Measurements from ENCODE around the gene PERCC1. TPM values are rescaled to one million over a fixed set of nuclear protein-coding genes. Genes with fewer than 3 reads are reported as not detected.

Gene PERCC1
- total RNA-seq, 4 donors from 2014 or later = not detected

DNA sequence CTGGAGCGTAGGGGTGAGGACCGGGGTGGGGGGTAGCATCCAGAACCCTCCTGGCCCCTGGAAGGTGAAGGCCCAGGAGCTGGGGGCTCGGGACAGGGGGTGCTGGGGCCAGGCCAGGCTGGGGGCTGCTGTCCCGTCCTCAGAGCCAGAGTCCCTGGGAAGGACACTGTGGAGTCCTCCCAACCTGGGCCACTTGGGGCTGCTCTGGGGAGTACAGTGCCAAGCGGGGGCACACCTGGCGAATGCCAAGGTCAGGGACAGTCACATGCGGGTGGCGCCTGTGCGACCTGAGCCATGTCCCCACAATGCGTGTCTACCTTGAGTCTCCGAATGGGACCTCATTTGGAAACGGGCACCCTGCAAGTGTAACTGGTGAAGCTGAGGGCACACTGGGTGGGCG, 1.2 kb upstream of the PERCC1 start:
- 85% methylated on average over 6 to 10 of the region's 13 CpGs for WGBS, 2 donors

DNA sequence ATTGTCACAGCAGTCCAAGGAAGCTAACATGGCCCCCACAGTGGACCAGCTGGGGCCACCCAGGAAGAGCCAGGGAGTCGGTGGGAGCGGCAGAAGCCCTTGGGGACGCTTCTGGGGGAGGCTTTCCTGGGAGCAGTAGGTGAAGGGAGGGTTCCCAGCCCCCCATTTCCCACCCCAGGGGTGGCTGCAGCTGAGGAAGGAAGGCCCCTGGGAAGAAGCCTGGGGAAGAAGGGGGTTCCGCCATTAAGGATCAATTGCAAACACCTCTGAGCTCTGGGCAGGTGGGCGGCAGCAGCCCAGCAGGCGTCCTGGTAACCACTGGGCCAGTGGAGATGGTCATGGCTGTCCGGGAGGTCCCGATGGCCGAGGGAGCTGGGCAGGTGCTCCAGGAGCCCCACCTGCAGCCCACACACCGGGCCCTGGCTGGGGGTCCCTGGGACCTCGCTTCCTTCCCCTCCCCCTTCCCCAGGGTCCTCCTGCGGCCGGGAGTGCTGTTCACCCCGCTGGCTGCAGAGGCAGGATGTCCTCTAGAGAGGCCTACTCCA, 592 bp upstream of the PERCC1 start:
- intact Hi-C loops (cut with DNase I; ENCODE audit: low total_unique reads) = no loop called here
- WGBS, 2 donors = 66 to 84% methylated on average over 11 to 14 of the region's 14 CpGs

More for the DNA sequence above, 1.2 kb upstream of the PERCC1 start:
- TF ChIP-seq CTCF (IDR thresholded peaks at IDR 0.05) = no peak
- TF ChIP-seq POLR2A (IDR thresholded peaks at IDR 0.05) = no peak
- DNase-seq (ENCODE audit: low spot score in 2 of 2) = no peak
- H3K4me3 ChIP-seq (ENCODE audit: low read depth, poor library complexity, severe bottlenecking) = no peak overlapping the region
- intact Hi-C loops (cut with DNase I; ENCODE audit: low total_unique reads) = no loop called here

GRCh38 chr16:1431497-1432270, 806 bp downstream of the PERCC1 start:
- intact Hi-C loops (cut with DNase I; ENCODE audit: low total_unique reads) = no loop called here
- TF ChIP-seq POLR2A (IDR thresholded peaks at IDR 0.05) (no peak), CTCF (IDR thresholded peaks at IDR 0.05) (no peak)
- no peak for DNase-seq (ENCODE audit: low spot score in 2 of 2)
- H3K4me3 ChIP-seq (ENCODE audit: low read depth, poor library complexity, severe bottlenecking) = no peak overlapping the region
- 69 to 73% methylated on average over 19 of the region's 20 CpGs for WGBS, 2 donors

More for the DNA sequence above, 592 bp upstream of the PERCC1 start:
- TF ChIP-seq CTCF (IDR thresholded peaks at IDR 0.05) = no peak
- DNase-seq (ENCODE audit: low spot score in 2 of 2) = no peak
- no peak overlapping the region for H3K4me3 ChIP-seq (ENCODE audit: low read depth, poor library complexity, severe bottlenecking)

- intact Hi-C loops (cut with DNase I; ENCODE audit: low total_unique reads) = no loop called here
- no peak overlapping the region for H3K4me3 ChIP-seq (ENCODE audit: low read depth, poor library complexity, severe bottlenecking)
- 80 to 83% methylated on average over 37 to 45 of the region's 63 CpGs for WGBS, 2 donors
- DNase-seq (ENCODE audit: low spot score in 2 of 2) = no peak
- TF ChIP-seq CTCF (IDR thresholded peaks at IDR 0.05) = no peak
- TF ChIP-seq POLR2A (IDR thresholded peaks at IDR 0.05) = no peak
Observed at GRCh38 chr16:1432388-1433262, 1.7 kb downstream of the PERCC1 start.

GRCh38 chr16:1433263-1433560, 2.3 kb downstream of the PERCC1 start:
- WGBS, 2 donors = 82 to 83% methylated on average over 4 to 8 of the region's 14 CpGs
- no peak for DNase-seq (ENCODE audit: low spot score in 2 of 2)
- intact Hi-C loops (cut with DNase I; ENCODE audit: low total_unique reads) = no loop called here
- H3K4me3 ChIP-seq (ENCODE audit: low read depth, poor library complexity, severe bottlenecking) = no peak overlapping the region
- TF ChIP-seq CTCF (IDR thresholded peaks at IDR 0.05) = no peak
- TF ChIP-seq POLR2A (IDR thresholded peaks at IDR 0.05) = no peak

Measured in lower leg skin (tissue), 4 donors.